Ascending aorta (tissue), 2 donors: ENCODE measurements around the gene BEST3. TPM values are rescaled to one million over a fixed set of nuclear protein-coding genes. Genes with fewer than 3 reads are reported as not detected.

Experiments used
- DNase-seq, 2 donors: peaks; one replicate each; pipeline ENCODE4 v3.0.0-alpha.2; 2019; ENCODE audit warnings: low spot score in 2 of 2
- H3K27ac ChIP-seq, 2 donors: fragments of 200-600 bp; sonication (generic); one replicate each; pipeline ENCODE4 v1.5.1; 2016 to 2017; ENCODE audit warnings: mild to moderate bottlenecking in 1 of 2
- H3K27me3 ChIP-seq: fragments of 200-600 bp; sonication (generic); one replicate; pipeline ENCODE4 v1.5.1; 2017
- H3K36me3 ChIP-seq, 2 donors: fragments of 200-600 bp; sonication (generic); one replicate each; pipeline ENCODE4 v1.5.1; 2016
- H3K4me1 ChIP-seq, 2 donors: fragments of 200-600 bp; sonication (generic); one replicate each; pipeline ENCODE4 v1.5.1; 2016 to 2017; ENCODE audit warnings: mild to moderate bottlenecking in 1 of 2
- H3K4me3 ChIP-seq, 2 donors: fragments of 200-600 bp; sonication (generic); one replicate each; pipeline ENCODE4 v1.5.1; 2016 to 2017; ENCODE audit warnings: mild to moderate bottlenecking in 1 of 2
- H3K9me3 ChIP-seq, 2 donors: fragments of 200-600 bp; sonication (generic); one replicate each; pipeline ENCODE4 v1.5.1; 2016
- CTCF ChIP-seq, 3 experiments: fragments of 200-600 bp in 2 of 3; fragments of 450-650 bp in 1 of 3; sonication (generic) in 2 of 3; IDR thresholded peaks; one replicate each; pipeline ENCODE4 v1.5.1; 2016 to 2019; ENCODE audit warnings: antibody characterized with exemption in 3 of 3, mild to moderate bottlenecking in 1 of 3, moderate library complexity in 1 of 3
- intact Hi-C: fragments of 100-400 bp; cut with DNase I; formaldehyde crosslinking; loops from one replicate; pipeline ENCODE4 v1.15.1; 2023
- total RNA-seq: library from RNA; depleted of rRNA; stranded (reverse); fragments of >200 nt; gene quantifications from one replicate; pipeline ENCODE4 v1.1.0, GENCODE V29; 2016

The BEST3 gene
- total RNA-seq, result not detected

- intact Hi-C loops, result no loop called here
- no peaks in the 10 kb centered on the region for H3K27me3 ChIP-seq
Measured at GRCh38 chr12:69698769-69699540, at the start of gene BEST3. Gene BEST3, minus strand, starts transcription at chr12:69699303. Its CDS starts 1,505 bp downstream, at chr12:69697798.

GRCh38 chr12:69744109-69744508, 45.0 kb upstream of the BEST3 start:
- Histone ChIP-seq H3K36me3 (no peaks in the 10 kb centered on the region), H3K9me3 (no peaks in the 10 kb centered on the region), H3K27ac (no peak overlapping the region), H3K27me3 (no peaks in the 10 kb centered on the region), H3K4me1 (peaks cover 0 to 7% of the 10 kb centered on the region in 2 donors), H3K4me3 (no peak overlapping the region)
- no peak for DNase-seq
- intact Hi-C loops, result no loop called here
- TF ChIP-seq CTCF (IDR thresholded peaks at IDR 0.05), result no peak

More at GRCh38 chr12:69698769-69699540, at the start of gene BEST3:
- no peak for TF ChIP-seq CTCF (IDR thresholded peaks at IDR 0.05)
- H3K4me3 ChIP-seq, result no peak within 1 kb of the TSS
- H3K27ac ChIP-seq, result no peak within 1 kb of the TSS
- H3K4me1 ChIP-seq, result no peaks in the 10 kb centered on the region
- no peak for DNase-seq
- H3K9me3 ChIP-seq, result no peaks in the 10 kb centered on the region
- no peaks in the 10 kb centered on the region for H3K36me3 ChIP-seq

- peak overlapping the region in 1 of 2 donors; percentile 53 for H3K27ac ChIP-seq
- peak in 1 of 2 donors; percentile 67 for DNase-seq
- intact Hi-C loops, result loop anchor here (2.0 to 5.0 kb wide), 4 partner anchors 52 to 503 kb away; partner anchors contain the start of genes CCT2, CNOT2 and YEATS4
- peak overlapping the region; percentile 92 to 95 for H3K4me3 ChIP-seq
- H3K9me3 ChIP-seq, result no peaks in the 10 kb centered on the region
- H3K4me1 ChIP-seq, result peaks cover 0 to 7% of the 10 kb centered on the region in 2 donors
- no peaks in the 10 kb centered on the region for H3K27me3 ChIP-seq
- no peaks in the 10 kb centered on the region for H3K36me3 ChIP-seq
- no peak for TF ChIP-seq CTCF (IDR thresholded peaks at IDR 0.05)
Measured at GRCh38 chr12:69739287-69740191, 40.4 kb upstream of the BEST3 start.

- DNase-seq, result peak; percentile 35 to 87
- Histone ChIP-seq H3K27ac (peak within 1 kb of the TSS; percentile 15 to 53), H3K4me3 (peak within 1 kb of the TSS; percentile 92 to 95), H3K9me3 (no peaks in the 10 kb centered on the region), H3K4me1 (peaks cover 0 to 7% of the 10 kb centered on the region in 2 donors), H3K27me3 (no peaks in the 10 kb centered on the region), H3K36me3 (no peaks in the 10 kb centered on the region)
- TF ChIP-seq CTCF (IDR thresholded peaks at IDR 0.05), result peak; percentile 25 to 63 (median 51)
- intact Hi-C loops, result loop anchor here (1.0 to 5.0 kb wide), 5 partner anchors 51 to 504 kb away; partner anchors contain the start of genes CCT2, CNOT2, CPSF6 and YEATS4
Measured at GRCh38 chr12:69738351-69739286, 39.5 kb upstream of the BEST3 start, which contains the start of gene RAB3IP. Gene RAB3IP, plus strand, starts transcription at chr12:69738860. Its CDS starts 16,549 bp downstream, at chr12:69755409.

- H3K27me3 ChIP-seq, result no peaks in the 10 kb centered on the region
- no peak for TF ChIP-seq CTCF (IDR thresholded peaks at IDR 0.05)
- H3K9me3 ChIP-seq, result no peaks in the 10 kb centered on the region
- no peaks in the 10 kb centered on the region for H3K4me1 ChIP-seq
- H3K4me3 ChIP-seq, result no peak overlapping the region
- no peak for DNase-seq
- intact Hi-C loops, result no loop called here
- H3K27ac ChIP-seq, result no peak overlapping the region
- H3K36me3 ChIP-seq, result no peaks in the 10 kb centered on the region
Measured at GRCh38 chr12:69733638-69734037, 34.5 kb upstream of the BEST3 start.
